Peyer's patch (tissue), 4 donors: ENCODE data around the gene BTBD17. TPM values are rescaled to one million over a fixed set of nuclear protein-coding genes. Genes with fewer than 3 reads are reported as not detected.

Experiments used
- DNase-seq, 3 donors: peaks; one replicate each; pipeline ENCODE4 v3.0.0-alpha.2; 2017 to 2019
- H3K27ac ChIP-seq, 4 donors: fragments of 200-600 bp; sonication (generic); one replicate each; pipeline ENCODE4 v1.5.1; 2016 to 2019
- H3K27me3 ChIP-seq, 2 donors: fragments of 200-600 bp; sonication (generic); one replicate each; pipeline ENCODE4 v1.5.1; 2019
- H3K36me3 ChIP-seq, 3 donors: fragments of 200-600 bp; sonication (generic); one replicate each; pipeline ENCODE4 v1.5.1; 2016 to 2019
- H3K4me1 ChIP-seq, 4 donors: fragments of 200-600 bp; sonication (generic); one replicate each; pipeline ENCODE4 v1.5.1; 2016 to 2019
- H3K4me3 ChIP-seq, 4 donors: fragments of 200-600 bp; sonication (generic); 1 replicate in 3 of 4; 2 replicates in 1 of 4; pipeline ENCODE4 v1.5.1; 2016 to 2019; ENCODE audit warnings: mild to moderate bottlenecking in 1 of 4
- H3K9me3 ChIP-seq, 4 donors: fragments of 200-600 bp; sonication (generic); one replicate each; pipeline ENCODE4 v1.5.1; 2016 to 2019; ENCODE audit warnings: mild to moderate bottlenecking in 1 of 4
- CTCF ChIP-seq, 6 experiments: fragments of 450-650 bp in 4 of 6; fragments of 200-600 bp in 2 of 6; sonication (generic) in 1 of 6; IDR thresholded peaks; one replicate each; pipeline ENCODE4 v1.5.1; 2017 to 2019; ENCODE audit warnings: antibody characterized with exemption in 6 of 6, mild to moderate bottlenecking in 3 of 6, moderate library complexity in 1 of 6
- POLR2A ChIP-seq, 2 donors: fragments of 450-650 bp; IDR thresholded peaks; one replicate each; pipeline ENCODE4 v1.5.1; 2017; ENCODE audit warnings: antibody characterized with exemption in 2 of 2, mild to moderate bottlenecking in 2 of 2, moderate library complexity in 2 of 2
- total RNA-seq, 4 donors: library from RNA; depleted of rRNA; stranded (reverse); fragments of >200 nt; gene quantifications; one replicate each; pipeline ENCODE4 v1.1.0, GENCODE V29; 2016

BTBD17 gene
- total RNA-seq, 4 donors from 2014 or later = not detected

DNA sequence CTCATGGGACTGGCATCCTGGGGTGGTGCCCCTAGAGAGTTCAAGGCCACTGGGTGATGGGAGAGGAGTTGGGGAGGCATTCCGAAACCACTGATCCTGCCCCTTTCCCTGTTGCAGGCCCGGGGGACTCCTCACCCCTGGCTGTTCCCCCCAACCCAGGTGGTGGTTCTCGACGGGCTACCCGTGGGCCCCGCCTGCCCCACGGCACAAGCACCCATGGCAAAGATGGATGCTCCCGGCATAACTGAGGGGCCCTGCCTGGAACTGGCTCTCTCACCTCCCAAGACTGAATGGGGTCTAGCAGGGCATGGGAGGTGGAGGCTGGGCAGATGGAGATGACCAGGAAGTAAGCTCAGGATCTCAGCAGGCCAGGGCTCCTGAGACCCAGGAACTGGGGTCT lies 6.6 kb downstream of the BTBD17 start:
- no peak overlapping the region for H3K4me3 ChIP-seq
- no peak overlapping the region for H3K27ac ChIP-seq
- no peaks in the 10 kb centered on the region for H3K36me3 ChIP-seq
- H3K4me1 ChIP-seq = peaks cover 0 to 12% (median 6%) of the 10 kb centered on the region in 4 donors
- TF ChIP-seq POLR2A (IDR thresholded peaks at IDR 0.05) (no peak), CTCF (IDR thresholded peaks at IDR 0.05) (no peak)
- peaks cover 0 to 20% of the 10 kb centered on the region in 2 donors for H3K27me3 ChIP-seq
- DNase-seq = no peak
- H3K9me3 ChIP-seq = no peaks in the 10 kb centered on the region

DNA sequence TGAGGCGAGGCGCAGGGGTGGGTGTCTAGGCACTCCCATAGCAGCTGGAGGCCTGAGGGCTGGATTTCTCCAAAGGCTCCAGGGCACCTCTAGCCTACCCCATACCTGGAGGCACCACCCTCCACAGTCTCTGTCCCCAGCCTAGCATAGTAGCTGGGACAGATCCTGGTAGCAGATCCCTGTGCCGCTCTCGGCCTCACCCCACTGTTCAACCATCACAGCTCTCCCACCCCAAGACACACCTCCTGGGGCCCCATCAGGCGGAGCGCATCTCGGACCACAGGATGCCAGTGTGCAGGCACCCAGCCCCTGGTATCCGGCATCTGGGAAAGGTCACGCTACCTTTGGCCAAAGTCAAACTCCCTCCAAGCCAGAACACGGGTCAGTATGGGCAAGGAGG lies 7.1 kb downstream of the BTBD17 start:
- Histone ChIP-seq H3K4me1 (peaks cover 0 to 12% (median 6%) of the 10 kb centered on the region in 4 donors), H3K27ac (no peak overlapping the region), H3K4me3 (no peak overlapping the region), H3K36me3 (no peaks in the 10 kb centered on the region), H3K27me3 (peaks cover 0 to 20% of the 10 kb centered on the region in 2 donors), H3K9me3 (no peaks in the 10 kb centered on the region)
- TF ChIP-seq CTCF (IDR thresholded peaks at IDR 0.05) = no peak
- TF ChIP-seq POLR2A (IDR thresholded peaks at IDR 0.05) = no peak
- no peak for DNase-seq

GRCh38 chr17:74354123-74354522 lies 7.5 kb downstream of the BTBD17 start:
- peaks cover 0 to 20% of the 10 kb centered on the region in 2 donors for H3K27me3 ChIP-seq
- H3K4me1 ChIP-seq = peaks cover 0 to 12% (median 6%) of the 10 kb centered on the region in 4 donors
- no peaks in the 10 kb centered on the region for H3K9me3 ChIP-seq
- TF ChIP-seq CTCF (IDR thresholded peaks at IDR 0.05) (peak in 5 of 6 experiments; percentile 18 to 66 (median 55)), POLR2A (IDR thresholded peaks at IDR 0.05) (no peak)
- no peak overlapping the region for H3K27ac ChIP-seq
- H3K4me3 ChIP-seq = no peak overlapping the region
- DNase-seq = peak in 2 of 3 donors; percentile 57 to 70
- H3K36me3 ChIP-seq = no peaks in the 10 kb centered on the region

- DNase-seq = no peak
- Histone ChIP-seq H3K27ac (no peak overlapping the region), H3K27me3 (peaks cover 0 to 20% of the 10 kb centered on the region in 2 donors), H3K4me3 (no peak overlapping the region), H3K4me1 (peaks cover 0 to 12% (median 6%) of the 10 kb centered on the region in 4 donors), H3K9me3 (no peaks in the 10 kb centered on the region), H3K36me3 (no peaks in the 10 kb centered on the region)
- TF ChIP-seq CTCF (IDR thresholded peaks at IDR 0.05) (no peak), POLR2A (IDR thresholded peaks at IDR 0.05) (no peak)
These were observed 8.1 kb downstream of the BTBD17 start for GRCh38 chr17:74353446-74354060.

DNA sequence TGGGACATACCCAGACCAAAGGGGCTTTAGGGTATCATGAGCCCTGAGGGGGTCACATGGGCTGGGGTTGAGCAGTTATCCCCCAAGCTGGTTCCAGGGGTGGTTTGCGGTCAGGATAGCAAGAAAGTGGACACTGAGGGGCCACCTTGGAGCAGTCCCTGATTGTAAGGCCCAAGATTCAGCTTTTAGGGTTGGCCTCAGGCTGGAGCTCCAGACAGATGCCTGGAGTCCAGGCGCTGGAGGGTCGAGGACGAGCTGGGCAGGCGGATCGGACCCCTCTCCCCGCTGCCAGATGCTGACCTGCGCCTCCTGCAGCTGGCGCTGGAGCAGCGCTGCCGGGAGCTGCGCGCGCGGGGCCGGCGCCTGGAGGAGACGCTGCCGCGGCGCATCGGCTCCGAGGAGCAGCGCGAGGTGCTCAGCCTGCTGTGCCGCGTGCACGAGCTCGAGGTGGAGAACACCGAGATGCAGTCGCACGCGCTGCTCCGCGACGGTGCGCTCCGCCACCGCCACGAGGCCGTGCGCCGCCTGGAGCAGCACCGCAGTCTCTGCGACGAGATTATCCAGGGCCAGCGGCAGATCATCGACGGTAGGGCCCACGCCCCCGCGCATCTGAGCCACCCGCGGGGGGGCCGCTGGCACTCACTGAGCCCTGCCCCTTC lies 10.0 kb downstream of the BTBD17 start:
- H3K4me1 ChIP-seq = peaks cover 0 to 3% (median 1%) of the 10 kb centered on the region in 4 donors
- no peak overlapping the region for H3K4me3 ChIP-seq
- H3K9me3 ChIP-seq = no peaks in the 10 kb centered on the region
- peaks cover 0 to 6% of the 10 kb centered on the region in 2 donors for H3K27me3 ChIP-seq
- H3K27ac ChIP-seq = no peak overlapping the region
- TF ChIP-seq POLR2A (IDR thresholded peaks at IDR 0.05) = no peak
- TF ChIP-seq CTCF (IDR thresholded peaks at IDR 0.05) = no peak
- no peak for DNase-seq
- H3K36me3 ChIP-seq = no peaks in the 10 kb centered on the region
